Common myeloid progenitor, CD34-positive (primary cell): ENCODE measurements around the gene PFKFB3.
A peak's percentile ranks its signal among the peaks of the same experiment; 100 is the strongest.
"Not testable (repeated sequence)": the region's sequence is repeated elsewhere in the genome, so short reads cannot be mapped to it uniquely, and the experiment has no call there.

Experiments
- CTCF ChIA-PET: fragments of 350-600 bp; sonication (Branson Sonifier 250); formaldehyde crosslinking; loops from one replicate; lab custom pipeline; 2021; ENCODE audit warnings: antibody characterized with exemption; lab: Charles Lee
- POLR2A ChIA-PET: fragments of 350-600 bp; sonication (Branson Sonifier 250); formaldehyde crosslinking; loops from one replicate; lab custom pipeline; 2021; ENCODE audit warnings: antibody characterized with exemption; lab: Charles Lee
- DNase-seq, 3 donors: peaks; one replicate each; pipeline versions ENCODE4 v3.0.0 to v3.0.0-alpha.2; 2013
- H3K27ac ChIP-seq, 2 experiments: 1 replicate in 1 of 2; 2 replicates in 1 of 2; pipeline ENCODE4 v1.7.0; 2013; ENCODE audit warnings: inconsistent platforms in 2 of 2, low read length in 2 of 2, mild to moderate bottlenecking in 2 of 2, low read depth in 1 of 2, moderate library complexity in 1 of 2; ENCODE audit not compliant: severe bottlenecking in 2 of 2, insufficient read depth in 1 of 2, poor library complexity in 1 of 2
- H3K27me3 ChIP-seq, 5 experiments: replicated peaks in 2 of 5; 1 replicate in 3 of 5; 2 replicates in 2 of 5; pipeline versions ENCODE4 v1.6.1 to v1.7.0; 2013; ENCODE audit warnings: low read length in 4 of 5, mild to moderate bottlenecking in 2 of 5, moderate library complexity in 2 of 5, inconsistent platforms in 1 of 5; ENCODE audit not compliant: insufficient read depth in 5 of 5, control insufficient read depth in 4 of 5
- H3K36me3 ChIP-seq, 4 experiments: 1 replicate in 2 of 4; 2 replicates in 2 of 4; pipeline versions ENCODE4 v1.6.1 to v1.7.0; 2013; ENCODE audit warnings: low read length in 3 of 4, control low read depth in 1 of 4, mild to moderate bottlenecking in 1 of 4; ENCODE audit not compliant: control insufficient read depth in 4 of 4, insufficient read depth in 4 of 4
- H3K4me1 ChIP-seq, 4 experiments: 1 replicate in 3 of 4; 2 replicates in 1 of 4; pipeline versions ENCODE4 v1.6.1 to v1.7.1; 2013; ENCODE audit warnings: low read length in 3 of 4, mild to moderate bottlenecking in 3 of 4, control low read depth in 1 of 4, inconsistent platforms in 1 of 4, moderate library complexity in 1 of 4; ENCODE audit not compliant: control insufficient read depth in 4 of 4, insufficient read depth in 4 of 4; ENCODE audit errors: control extremely low read depth in 1 of 4
- H3K4me3 ChIP-seq, 7 experiments: 1 replicate in 4 of 7; 2 replicates in 3 of 7; pipeline versions ENCODE4 v1.5.1 to v1.7.0; 2013; ENCODE audit warnings: mild to moderate bottlenecking in 7 of 7, low read length in 6 of 7, moderate library complexity in 6 of 7, inconsistent platforms in 2 of 7, low read depth in 2 of 7, control low read depth in 1 of 7; ENCODE audit not compliant: insufficient read depth in 4 of 7, control insufficient read depth in 1 of 7; ENCODE audit errors: extremely low read depth in 1 of 7
- H3K9me3 ChIP-seq, 5 experiments: 1 replicate in 4 of 5; 2 replicates in 1 of 5; pipeline versions ENCODE4 v1.6.1 to v1.7.1; 2013; ENCODE audit warnings: low read length in 4 of 5, mild to moderate bottlenecking in 2 of 5, inconsistent platforms in 1 of 5, low read depth in 1 of 5, moderate library complexity in 1 of 5; ENCODE audit not compliant: control insufficient read depth in 4 of 5, insufficient read depth in 2 of 5; ENCODE audit errors: control extremely low read depth in 1 of 5
- WGBS: methylation state at CpG from one replicate; pipeline ENCODE4 v1.1.5; 2013; ENCODE audit not compliant: insufficient coverage; 5-methylcytosine and 5-hydroxymethylcytosine counted together

Gene PFKFB3

GRCh38 chr10:6248908-6249307, 46.2 kb downstream of the PFKFB3 start:
- H3K4me3 ChIP-seq, DNase-seq, POLR2A ChIA-PET, H3K27ac ChIP-seq, H3K36me3 ChIP-seq, H3K27me3 ChIP-seq, H3K4me1 ChIP-seq, CTCF ChIA-PET, H3K9me3 ChIP-seq: not testable (repeated sequence)
- WGBS, result 100% methylated on average over 2 of the region's 8 CpGs

- no peaks in the 10 kb centered on the region for H3K4me1 ChIP-seq
- H3K27me3 ChIP-seq, result no peaks in the 10 kb centered on the region
- no peaks in the 10 kb centered on the region for H3K36me3 ChIP-seq
- ChIA-PET POLR2A (no interaction called here), CTCF (no interaction called here)
- H3K27ac ChIP-seq, result no peak overlapping the region
- H3K9me3 ChIP-seq, result no peaks in the 10 kb centered on the region
- WGBS, result no CpG with 5 or more reads among the region's 1 CpG
- no peak for DNase-seq
- no peak overlapping the region for H3K4me3 ChIP-seq
Observed at GRCh38 chr10:6249698-6250097, 47.0 kb downstream of the PFKFB3 start.

- Histone ChIP-seq H3K4me1 (no peaks in the 10 kb centered on the region), H3K27me3 (no peaks in the 10 kb centered on the region), H3K9me3 (no peaks in the 10 kb centered on the region), H3K4me3 (no peak overlapping the region), H3K36me3 (no peaks in the 10 kb centered on the region), H3K27ac (no peak overlapping the region)
- ChIA-PET CTCF (interaction anchor here (1.2 kb wide), 1 partner anchor 9 kb away, joined by 3 read pairs; no protein-coding TSS in a partner anchor), POLR2A (interaction anchor here (0.6 kb wide), 1 partner anchor 1484 kb away, joined by 4 read pairs; no protein-coding TSS in a partner anchor)
- no peak for DNase-seq
- WGBS, result 100% methylated on average over 1 of the region's 6 CpGs
Observed at GRCh38 chr10:6250745-6251144, 48.0 kb downstream of the PFKFB3 start.

- no peaks in the 10 kb centered on the region for H3K9me3 ChIP-seq
- no peak overlapping the region for H3K27ac ChIP-seq
- peak in 1 of 3 donors; percentile 19 for DNase-seq
- no peak overlapping the region for H3K4me3 ChIP-seq
- H3K36me3 ChIP-seq, result no peaks in the 10 kb centered on the region
- H3K4me1 ChIP-seq, result no peaks in the 10 kb centered on the region
- ChIA-PET CTCF (no interaction called here), POLR2A (no interaction called here)
- no peaks in the 10 kb centered on the region for H3K27me3 ChIP-seq
- 100% methylated on average over 3 of the region's 8 CpGs for WGBS
Observed at GRCh38 chr10:6254201-6254600, 51.5 kb downstream of the PFKFB3 start.

GRCh38 chr10:6255548-6256061, 52.9 kb downstream of the PFKFB3 start:
- ChIA-PET POLR2A (no interaction called here), CTCF (interaction anchor here (1.4 kb wide), 1 partner anchor 21 kb away, joined by 3 read pairs; no protein-coding TSS in a partner anchor)
- no peak for DNase-seq
- no peaks in the 10 kb centered on the region for H3K4me1 ChIP-seq
- 99% methylated on average over 18 of the region's 19 CpGs for WGBS
- no peaks in the 10 kb centered on the region for H3K9me3 ChIP-seq
- H3K27ac ChIP-seq, result no peak overlapping the region
- H3K4me3 ChIP-seq, result no peak overlapping the region
- no peaks in the 10 kb centered on the region for H3K27me3 ChIP-seq
- no peaks in the 10 kb centered on the region for H3K36me3 ChIP-seq

GRCh38 chr10:6256439-6256838, 53.7 kb downstream of the PFKFB3 start:
- ChIA-PET CTCF (interaction anchor here (1.4 kb wide), 1 partner anchor 22 kb away, joined by 3 read pairs; no protein-coding TSS in a partner anchor), POLR2A (no interaction called here)
- Histone ChIP-seq H3K36me3 (no peaks in the 10 kb centered on the region), H3K4me3 (no peak overlapping the region), H3K27me3 (no peaks in the 10 kb centered on the region), H3K4me1 (no peaks in the 10 kb centered on the region), H3K9me3 (peaks cover 0 to 4% (median 0%) of the 10 kb centered on the region in 5 experiments), H3K27ac (no peak overlapping the region)
- 98% methylated on average over 8 of the region's 8 CpGs for WGBS
- DNase-seq, result no peak

GRCh38 chr10:6259153-6259552, 56.4 kb downstream of the PFKFB3 start:
- CTCF ChIA-PET, result no interaction called here
- Histone ChIP-seq H3K4me3 (no peak overlapping the region), H3K9me3 (peaks cover 0 to 5% (median 2%) of the 10 kb centered on the region in 5 experiments), H3K4me1 (no peaks in the 10 kb centered on the region), H3K27me3 (no peaks in the 10 kb centered on the region), H3K27ac (no peak overlapping the region), H3K36me3 (no peaks in the 10 kb centered on the region)
- no peak for DNase-seq
- POLR2A ChIA-PET, result no interaction called here
